AG09319 (cell line): Measurements from ENCODE around the gene RPLP2.

Source experiments
- DNase-seq: peaks from one replicate; pipeline ENCODE4 v3.0.0-alpha.2; 2010; ENCODE audit warnings: low read depth; ENCODE audit errors: extremely low read depth
- CTCF ChIP-seq: IDR thresholded peaks from 2 replicates; pipeline ENCODE4 v1.5.1; 2011; ENCODE audit warnings: low read depth, mild to moderate bottlenecking, inconsistent platforms, low read length, moderate library complexity

RPLP2 gene

GRCh38 chr11:809287-810039 is at the start of gene RPLP2:
Gene RPLP2 (plus strand): TSS chr11:809967. CDS start chr11:810235, 268 bp downstream.
- no peak for TF ChIP-seq CTCF
- DNase-seq: peak; percentile 94

- no peak for DNase-seq
- no peak for TF ChIP-seq CTCF
Observed at GRCh38 chr11:760236-760635, 49.5 kb upstream of the RPLP2 start.

GRCh38 chr11:761526-762108 is 48.1 kb upstream of the RPLP2 start:
- DNase-seq: no peak
- TF ChIP-seq CTCF: no peak

- no peak for DNase-seq
- peak; percentile 20 for TF ChIP-seq CTCF
Observed at GRCh38 chr11:762421-763072, 47.2 kb upstream of the RPLP2 start.

GRCh38 chr11:763073-763463 is 46.7 kb upstream of the RPLP2 start:
- no peak for TF ChIP-seq CTCF
- no peak for DNase-seq

- no peak for DNase-seq
- TF ChIP-seq CTCF: no peak
Observed at GRCh38 chr11:763549-764321, 46.0 kb upstream of the RPLP2 start.
